PFSK-1 (cell line): ENCODE results near the gene CTNNA3.

Experiments
- FOXP2 ChIP-seq: optimal IDR thresholded peaks from 2 replicates; pipeline ENCODE3; 2011; ENCODE audit warnings: borderline replicate concordance, control low read depth, inconsistent platforms; ENCODE audit not compliant: insufficient read depth; ENCODE audit errors: extremely low read length, extremely low read depth
- POLR2AphosphoS5 ChIP-seq: IDR thresholded peaks from 2 replicates; pipeline ENCODE4 v1.6.1; 2012; ENCODE audit warnings: low read depth, mild to moderate bottlenecking, control low read depth, low read length, moderate library complexity
- SIN3A ChIP-seq: IDR thresholded peaks from 2 replicates; pipeline ENCODE4 v1.6.1; 2012; ENCODE audit warnings: mild to moderate bottlenecking, low read length, moderate library complexity, borderline replicate concordance; ENCODE audit not compliant: insufficient read depth
- TAF1 ChIP-seq: IDR thresholded peaks from 2 replicates; pipeline ENCODE4 v1.6.1; 2012; ENCODE audit warnings: low read length, control low read depth, borderline replicate concordance; ENCODE audit not compliant: insufficient read depth
- TF ChIP-seq, protein P1 (sequence below), 2 experiments: IDR thresholded peaks; 2 replicates each; pipeline versions ENCODE4 v1.6.1 to v1.8.0; 2011 to 2012; ENCODE audit warnings: low read depth in 2 of 2, low read length in 2 of 2, control low read depth in 1 of 2, inconsistent platforms in 1 of 2, mild to moderate bottlenecking in 1 of 2, moderate library complexity in 1 of 2; ENCODE audit not compliant: insufficient read depth in 1 of 2

Gene CTNNA3

DNA sequence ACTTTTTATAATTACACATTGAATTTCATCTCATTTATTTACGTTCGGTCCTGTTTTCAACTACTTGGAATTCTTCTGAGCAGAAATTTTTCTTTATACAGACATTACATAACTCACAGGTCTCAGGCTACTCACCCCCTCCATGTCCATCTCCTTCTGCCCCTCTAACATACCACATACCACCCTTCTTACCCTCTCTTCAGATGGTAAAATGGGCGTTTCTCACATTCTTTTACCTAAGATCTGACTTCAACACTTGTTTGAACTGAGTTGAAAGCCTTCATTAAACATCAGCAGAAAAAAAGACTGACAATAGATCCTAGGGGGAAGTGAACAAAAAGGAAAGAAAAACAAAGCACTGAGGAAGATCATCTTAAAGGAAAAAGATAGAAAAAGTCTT is 309.7 kb downstream of the CTNNA3 start:
- TF ChIP-seq SIN3A (no peak), FOXP2 (no peak)
- TF ChIP-seq, protein P1, sequence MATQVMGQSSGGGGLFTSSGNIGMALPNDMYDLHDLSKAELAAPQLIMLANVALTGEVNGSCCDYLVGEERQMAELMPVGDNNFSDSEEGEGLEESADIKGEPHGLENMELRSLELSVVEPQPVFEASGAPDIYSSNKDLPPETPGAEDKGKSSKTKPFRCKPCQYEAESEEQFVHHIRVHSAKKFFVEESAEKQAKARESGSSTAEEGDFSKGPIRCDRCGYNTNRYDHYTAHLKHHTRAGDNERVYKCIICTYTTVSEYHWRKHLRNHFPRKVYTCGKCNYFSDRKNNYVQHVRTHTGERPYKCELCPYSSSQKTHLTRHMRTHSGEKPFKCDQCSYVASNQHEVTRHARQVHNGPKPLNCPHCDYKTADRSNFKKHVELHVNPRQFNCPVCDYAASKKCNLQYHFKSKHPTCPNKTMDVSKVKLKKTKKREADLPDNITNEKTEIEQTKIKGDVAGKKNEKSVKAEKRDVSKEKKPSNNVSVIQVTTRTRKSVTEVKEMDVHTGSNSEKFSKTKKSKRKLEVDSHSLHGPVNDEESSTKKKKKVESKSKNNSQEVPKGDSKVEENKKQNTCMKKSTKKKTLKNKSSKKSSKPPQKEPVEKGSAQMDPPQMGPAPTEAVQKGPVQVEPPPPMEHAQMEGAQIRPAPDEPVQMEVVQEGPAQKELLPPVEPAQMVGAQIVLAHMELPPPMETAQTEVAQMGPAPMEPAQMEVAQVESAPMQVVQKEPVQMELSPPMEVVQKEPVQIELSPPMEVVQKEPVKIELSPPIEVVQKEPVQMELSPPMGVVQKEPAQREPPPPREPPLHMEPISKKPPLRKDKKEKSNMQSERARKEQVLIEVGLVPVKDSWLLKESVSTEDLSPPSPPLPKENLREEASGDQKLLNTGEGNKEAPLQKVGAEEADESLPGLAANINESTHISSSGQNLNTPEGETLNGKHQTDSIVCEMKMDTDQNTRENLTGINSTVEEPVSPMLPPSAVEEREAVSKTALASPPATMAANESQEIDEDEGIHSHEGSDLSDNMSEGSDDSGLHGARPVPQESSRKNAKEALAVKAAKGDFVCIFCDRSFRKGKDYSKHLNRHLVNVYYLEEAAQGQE (IDR thresholded peaks at IDR 0.05; ENCODE audit: insufficient read depth in 1 of 2, low read depth in 2 of 2, low read length in 2 of 2): no peak

DNA sequence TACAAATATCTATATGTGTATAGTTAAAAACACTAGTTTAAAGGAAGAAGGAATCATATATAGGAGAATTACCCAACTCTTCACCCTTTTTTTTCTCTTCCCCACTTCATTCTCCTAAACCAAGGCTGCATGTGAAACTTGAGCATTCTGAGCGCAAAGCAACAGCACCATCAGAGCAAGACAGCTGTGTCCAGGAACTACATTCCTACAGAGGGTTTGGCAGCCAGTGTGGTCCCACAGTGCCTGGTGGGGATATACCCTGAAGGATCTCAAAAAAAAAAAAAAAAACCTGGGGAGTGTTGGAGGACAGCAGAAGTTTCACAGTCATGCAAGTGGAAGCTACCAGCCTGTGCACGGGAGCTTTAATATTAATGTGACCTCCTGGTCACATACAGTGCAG is 310.4 kb downstream of the CTNNA3 start:
- TF ChIP-seq POLR2AphosphoS5 (no peak), FOXP2 (no peak), TAF1 (no peak), SIN3A (no peak)
- TF ChIP-seq, protein P1 (IDR thresholded peaks at IDR 0.05; ENCODE audit: insufficient read depth in 1 of 2, low read depth in 2 of 2, low read length in 2 of 2): no peak

DNA sequence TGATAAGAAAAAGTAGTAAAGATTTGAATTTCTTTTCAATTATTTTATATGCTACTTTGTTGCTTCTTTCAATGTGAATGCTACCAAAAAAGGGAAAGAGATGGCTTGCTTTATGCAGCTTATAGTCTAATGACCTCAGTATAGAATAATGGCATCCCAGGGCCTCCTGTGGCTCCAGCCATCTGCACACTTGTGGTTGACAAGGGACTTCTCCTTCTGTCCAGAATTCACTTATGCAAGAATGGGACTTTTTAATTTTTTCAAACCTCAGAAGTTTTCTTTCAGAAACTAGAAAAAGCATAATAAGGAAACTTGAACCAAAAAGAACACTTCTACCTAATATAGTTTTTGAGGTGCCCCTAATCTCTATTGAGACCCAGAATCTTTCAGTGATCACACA is 310.9 kb downstream of the CTNNA3 start:
- TF ChIP-seq POLR2AphosphoS5: no peak
- TF ChIP-seq SIN3A: no peak
- TF ChIP-seq TAF1: no peak
- TF ChIP-seq, protein P1 (IDR thresholded peaks at IDR 0.05; ENCODE audit: insufficient read depth in 1 of 2, low read depth in 2 of 2, low read length in 2 of 2): no peak
- TF ChIP-seq FOXP2: no peak

DNA sequence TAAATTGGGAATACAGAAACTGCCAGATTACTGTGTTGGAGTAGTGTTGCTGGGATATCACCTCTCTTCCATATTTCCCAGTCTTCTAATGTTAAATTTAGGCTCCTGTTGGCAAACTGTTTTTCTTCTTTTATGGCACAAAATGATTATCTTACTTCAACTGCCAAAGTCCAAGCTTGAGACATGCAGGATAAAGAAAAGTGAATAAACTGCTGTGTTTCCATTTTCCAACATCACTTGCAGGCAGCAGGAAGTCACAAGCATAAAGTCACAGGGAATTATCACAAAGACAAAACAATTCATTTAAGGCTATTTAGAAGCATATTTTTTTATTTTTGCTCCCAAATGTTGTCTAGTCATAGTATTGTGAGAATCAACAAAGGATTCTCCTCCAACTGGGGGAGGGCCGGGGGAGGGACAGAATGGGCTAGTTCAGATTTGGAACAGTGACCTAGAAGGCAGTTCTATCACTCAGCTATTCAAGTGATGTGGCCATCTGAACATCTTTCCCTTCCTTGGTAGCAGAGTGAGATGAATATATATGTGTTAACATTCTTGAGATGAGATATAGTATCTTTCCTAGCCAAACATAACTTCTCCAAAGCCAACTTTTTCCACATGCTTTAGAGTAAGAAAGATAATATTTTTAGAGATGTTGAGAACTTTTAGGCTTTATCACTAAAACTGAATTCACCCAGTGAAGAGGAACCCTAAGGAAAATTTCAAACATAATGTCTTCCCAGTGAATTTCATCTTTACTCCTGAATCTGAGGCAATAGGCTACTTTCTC is 364.7 kb downstream of the CTNNA3 start:
- TF ChIP-seq, protein P1 (IDR thresholded peaks at IDR 0.05; ENCODE audit: insufficient read depth in 1 of 2, low read depth in 2 of 2, low read length in 2 of 2): no peak
- no peak for TF ChIP-seq FOXP2
- no peak for TF ChIP-seq SIN3A
- TF ChIP-seq TAF1: no peak
- no peak for TF ChIP-seq POLR2AphosphoS5
